ENCODE measurements around the gene TBL1XR1.

Gene TBL1XR1

GRCh38 chr3:176994891-176995781, 202.1 kb downstream of the TBL1XR1 start:
- DNase-seq, result no peak

- DNase-seq, result no peak
Observed at GRCh38 chr3:176994393-176994792, 202.9 kb downstream of the TBL1XR1 start.

GRCh38 chr3:176992978-176993377, 204.3 kb downstream of the TBL1XR1 start:
- DNase-seq, result peak; percentile 18

DNA sequence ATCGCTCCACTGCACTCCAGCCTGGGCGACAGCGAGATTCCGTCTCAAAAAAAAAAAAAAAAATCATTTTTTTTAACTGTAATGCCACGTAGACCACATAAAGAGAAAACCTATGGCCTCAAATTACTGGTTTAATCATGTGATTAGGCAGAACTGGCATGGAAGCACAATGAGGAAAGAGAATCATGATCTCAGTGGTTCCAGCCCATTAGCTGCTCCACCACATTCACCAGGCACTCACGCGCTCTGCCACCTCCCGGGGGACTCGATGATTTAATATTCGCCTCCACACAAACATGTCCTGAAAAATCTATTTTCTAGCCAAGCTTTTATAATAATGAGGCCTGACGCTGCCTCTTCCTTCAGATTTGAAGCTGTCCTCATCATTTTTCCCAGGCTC, 204.7 kb downstream of the TBL1XR1 start:
- DNase-seq, result peak; percentile 74

GRCh38 chr3:176988795-176989194, 208.5 kb downstream of the TBL1XR1 start:
- peak; percentile 62 for DNase-seq

DNA sequence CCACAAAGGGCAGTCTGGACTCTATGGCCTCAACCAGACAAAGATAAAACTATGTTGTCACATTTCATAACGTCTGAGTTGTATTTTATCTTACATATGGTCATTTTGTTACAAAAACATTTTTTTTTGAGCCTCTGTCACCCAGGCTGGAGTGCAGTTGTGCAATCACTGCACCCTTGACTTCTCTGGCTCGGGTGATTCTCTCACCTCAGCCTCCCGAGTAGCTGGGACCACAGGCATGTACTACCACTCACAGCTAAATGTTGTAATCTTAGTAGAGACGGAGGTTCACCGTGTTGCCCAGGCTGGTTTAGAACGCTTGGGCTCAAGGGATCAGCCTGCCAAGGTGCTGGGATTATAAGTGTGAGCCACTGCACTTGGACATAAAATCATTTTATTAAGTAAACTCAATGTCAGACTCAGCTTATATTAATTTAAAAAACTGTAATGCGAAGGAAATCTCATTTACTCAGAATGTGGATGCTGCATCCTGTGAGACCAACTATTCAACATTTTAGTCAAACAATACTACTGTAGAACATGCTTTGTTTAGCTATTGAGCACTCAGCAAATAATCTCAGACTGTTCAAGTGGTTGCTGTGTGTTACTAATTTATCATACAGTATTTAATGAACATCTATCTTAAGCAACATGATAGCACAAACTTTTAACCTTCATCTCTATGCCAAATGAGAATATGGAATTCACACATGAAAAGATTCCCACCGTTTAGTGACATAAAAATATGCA, 209.2 kb downstream of the TBL1XR1 start:
- DNase-seq, result no peak

DNA sequence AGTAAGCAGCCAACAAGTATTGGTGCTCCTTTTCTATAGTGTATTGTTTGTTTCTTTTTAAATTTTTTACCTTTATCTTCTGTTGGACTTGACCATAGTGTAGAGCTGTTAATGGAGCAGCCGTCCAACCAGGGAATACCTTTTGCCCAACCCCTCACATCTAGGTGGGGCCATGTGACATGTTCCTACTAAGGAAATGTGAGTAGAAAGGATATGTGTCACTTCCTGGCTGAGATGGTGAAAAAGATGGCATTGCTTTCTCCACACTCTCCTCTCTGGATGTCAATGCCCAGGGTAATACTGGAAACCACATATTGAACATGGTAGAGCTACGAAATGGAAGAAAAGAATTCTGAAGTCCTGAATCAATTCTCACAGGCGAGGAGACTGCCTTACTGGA, 218.8 kb downstream of the TBL1XR1 start:
- DNase-seq, result no peak

- DNase-seq, result no peak
Observed at GRCh38 chr3:176977331-176977730, 220.0 kb downstream of the TBL1XR1 start.

DNA sequence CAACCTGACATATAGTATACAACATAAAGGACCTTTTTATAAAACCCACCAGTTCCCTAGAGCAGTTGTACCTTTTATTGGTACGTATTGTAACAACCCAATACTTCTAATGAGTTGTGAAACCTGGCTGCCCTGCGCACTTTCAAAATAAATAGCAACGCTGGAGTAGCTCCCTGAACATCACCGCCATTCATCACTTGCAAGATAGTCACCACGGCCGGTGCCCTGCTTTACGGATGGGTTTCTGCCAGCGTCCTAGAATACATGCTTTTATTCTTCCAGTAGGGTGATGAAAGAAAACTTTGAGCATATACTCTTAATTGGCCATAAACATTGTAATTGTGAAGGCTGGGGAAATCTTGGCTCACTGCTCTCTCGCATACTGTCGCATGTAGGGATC, 220.7 kb downstream of the TBL1XR1 start:
- no peak for DNase-seq

DNA sequence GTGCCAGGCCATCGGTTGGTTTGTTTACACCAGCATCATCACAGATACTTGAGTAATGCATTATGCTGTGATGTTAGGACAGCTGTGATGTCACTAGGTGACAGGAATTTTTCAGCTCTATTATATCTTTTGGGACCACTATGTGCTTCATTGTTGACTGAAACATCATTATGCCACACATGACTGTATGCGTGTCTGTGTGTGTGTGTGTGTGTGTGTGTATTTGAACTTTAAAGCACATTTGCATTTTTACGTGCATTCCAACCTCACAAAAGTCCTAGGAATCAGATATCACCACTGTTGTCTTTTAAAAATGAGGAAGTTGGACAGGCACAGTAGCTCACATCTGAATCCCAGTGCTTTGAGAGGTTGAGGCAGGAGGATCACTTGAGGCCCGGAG, 223.0 kb downstream of the TBL1XR1 start:
- no peak for DNase-seq

DNA sequence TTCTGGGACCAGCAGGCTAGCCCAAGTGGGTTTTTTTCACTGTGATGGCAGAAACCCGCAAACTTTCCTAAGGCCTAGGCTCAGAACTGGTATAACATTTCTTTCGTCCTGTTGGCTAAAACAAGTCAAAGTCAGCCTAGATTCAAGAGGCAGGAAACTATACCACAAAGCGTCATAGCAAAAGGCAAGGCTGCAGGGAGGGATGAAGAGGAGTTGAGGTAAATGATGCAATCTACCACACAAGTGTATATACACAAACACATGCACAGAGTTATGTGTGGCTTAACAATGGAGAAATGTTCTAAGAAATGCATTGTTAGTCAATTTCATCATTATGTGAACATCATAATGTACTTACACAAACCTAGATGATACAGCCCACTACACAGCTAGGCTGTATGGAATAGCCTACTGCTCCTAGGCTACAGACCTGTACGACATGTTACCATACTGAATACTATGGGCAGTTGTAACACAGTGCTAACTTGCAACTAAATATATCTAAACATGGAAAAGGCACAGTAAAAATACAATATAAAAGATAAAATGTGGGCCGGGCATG, 225.6 kb downstream of the TBL1XR1 start:
- no peak for DNase-seq

- no peak for DNase-seq
Observed at GRCh38 chr3:176970770-176971169, 226.5 kb downstream of the TBL1XR1 start.

DNA sequence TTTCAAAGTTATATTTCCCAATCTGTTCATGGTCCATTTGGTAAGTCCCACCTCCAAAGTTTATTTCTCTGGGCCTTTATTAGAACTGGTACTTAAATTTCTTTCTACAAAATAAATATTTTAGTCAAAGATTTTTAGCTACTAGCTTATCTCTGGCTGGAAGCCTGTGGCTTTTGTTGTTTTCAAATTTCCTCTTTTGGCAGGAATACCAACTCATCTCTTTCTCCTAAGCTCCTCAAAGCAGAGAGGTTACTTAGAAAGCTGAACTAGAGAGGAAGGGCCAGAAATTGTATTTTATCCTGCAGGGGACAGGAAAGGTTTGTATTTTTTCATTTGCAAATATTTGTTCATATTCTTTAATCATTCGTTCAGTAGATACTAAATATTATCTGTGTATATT, 227.8 kb downstream of the TBL1XR1 start:
- DNase-seq, result no peak

All from NCI-H2171 (cell line).